Measurements from ENCODE around the gene SPDYE4.

SPDYE4 gene

DNA sequence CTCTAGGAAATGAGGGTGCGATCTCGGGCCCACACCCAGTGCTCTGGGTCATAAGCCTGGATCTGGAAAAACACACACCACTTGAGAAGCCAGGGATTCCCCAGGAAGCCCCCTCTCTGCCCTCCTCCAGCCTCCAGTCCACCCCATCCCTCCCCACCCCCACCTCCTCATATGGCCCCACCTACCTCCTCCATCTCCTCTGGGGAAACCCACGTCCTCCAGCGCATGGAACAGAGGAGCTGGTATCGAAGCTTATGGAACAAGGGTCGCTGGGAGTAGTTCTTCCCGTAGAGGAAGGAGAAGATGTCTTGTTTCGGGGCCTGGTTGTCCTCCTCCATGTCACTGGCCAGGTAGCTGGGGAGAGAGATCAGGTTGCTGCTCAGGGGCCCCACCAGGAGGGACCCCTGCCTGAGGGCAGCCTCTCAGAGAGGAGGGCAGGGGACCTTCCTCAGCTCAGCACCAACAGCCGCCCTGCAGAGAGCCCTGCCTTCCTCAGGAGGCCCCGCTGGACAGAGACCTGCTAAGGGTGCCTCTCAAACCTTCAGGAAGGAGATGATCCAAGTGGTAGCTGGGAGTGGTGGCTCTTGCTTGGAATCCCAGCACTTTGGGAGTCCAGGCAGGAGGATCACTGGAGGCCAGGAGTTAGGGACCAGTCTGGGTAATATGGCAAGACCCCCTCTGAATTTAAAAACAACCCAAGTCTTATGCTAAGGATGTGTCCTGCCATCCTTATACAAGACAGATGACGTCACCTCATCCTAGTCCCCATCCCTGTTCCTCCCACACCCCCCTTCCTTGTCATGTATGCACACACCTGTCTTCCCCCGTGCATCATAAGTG is 5.0 kb downstream of the SPDYE4 start:
- POLR2A ChIA-PET, result no interaction called here

DNA sequence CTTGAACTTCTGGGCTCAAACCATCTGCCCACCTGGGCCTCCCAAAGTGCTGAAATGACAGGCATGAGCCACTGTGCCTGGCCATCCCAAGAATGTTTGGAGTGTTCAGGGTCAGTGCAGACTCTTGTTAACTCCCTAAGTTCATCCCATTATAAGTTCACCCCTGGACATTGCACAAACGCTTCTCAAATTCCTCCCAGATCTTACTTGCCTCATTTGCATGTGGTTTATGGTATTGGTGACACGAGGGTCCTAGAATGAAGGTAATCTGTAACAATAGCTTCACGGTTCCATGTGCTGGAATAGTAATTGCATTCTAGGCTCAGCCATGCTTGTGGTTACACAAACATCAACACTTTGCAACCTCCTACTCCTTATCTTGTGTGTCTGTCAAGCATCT is 8.7 kb downstream of the SPDYE4 start:
- TF ChIP-seq, protein P1, sequence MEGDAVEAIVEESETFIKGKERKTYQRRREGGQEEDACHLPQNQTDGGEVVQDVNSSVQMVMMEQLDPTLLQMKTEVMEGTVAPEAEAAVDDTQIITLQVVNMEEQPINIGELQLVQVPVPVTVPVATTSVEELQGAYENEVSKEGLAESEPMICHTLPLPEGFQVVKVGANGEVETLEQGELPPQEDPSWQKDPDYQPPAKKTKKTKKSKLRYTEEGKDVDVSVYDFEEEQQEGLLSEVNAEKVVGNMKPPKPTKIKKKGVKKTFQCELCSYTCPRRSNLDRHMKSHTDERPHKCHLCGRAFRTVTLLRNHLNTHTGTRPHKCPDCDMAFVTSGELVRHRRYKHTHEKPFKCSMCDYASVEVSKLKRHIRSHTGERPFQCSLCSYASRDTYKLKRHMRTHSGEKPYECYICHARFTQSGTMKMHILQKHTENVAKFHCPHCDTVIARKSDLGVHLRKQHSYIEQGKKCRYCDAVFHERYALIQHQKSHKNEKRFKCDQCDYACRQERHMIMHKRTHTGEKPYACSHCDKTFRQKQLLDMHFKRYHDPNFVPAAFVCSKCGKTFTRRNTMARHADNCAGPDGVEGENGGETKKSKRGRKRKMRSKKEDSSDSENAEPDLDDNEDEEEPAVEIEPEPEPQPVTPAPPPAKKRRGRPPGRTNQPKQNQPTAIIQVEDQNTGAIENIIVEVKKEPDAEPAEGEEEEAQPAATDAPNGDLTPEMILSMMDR (IDR thresholded peaks at IDR 0.05; ENCODE audit: insufficient read depth, low read length, missing control alignments), result no peak
- ChIA-PET POLR2A (no interaction called here), CTCF (interaction anchor here (1.0 to 4.7 kb wide), 5 partner anchors 36 to 366 kb away, joined by 3 to 50 read pairs (median 8); no protein-coding TSS in a partner anchor)
- H3K4me3 ChIP-seq (ENCODE audit: low read depth, low read length), result no peak overlapping the region
- no peak for DNase-seq (ENCODE audit: low read depth, low spot score)

More for the DNA sequence above, 5.0 kb downstream of the SPDYE4 start:
- no peak overlapping the region for H3K4me3 ChIP-seq (ENCODE audit: low read depth, low read length)
- no peak for DNase-seq (ENCODE audit: low read depth, low spot score)
- CTCF ChIA-PET, result interaction anchor here (1.0 to 6.0 kb wide), 7 partner anchors 11 to 370 kb away, joined by 3 to 29 read pairs (median 7); no protein-coding TSS in a partner anchor
- TF ChIP-seq, protein P1 (IDR thresholded peaks at IDR 0.05; ENCODE audit: insufficient read depth, low read length, missing control alignments), result no peak

DNA sequence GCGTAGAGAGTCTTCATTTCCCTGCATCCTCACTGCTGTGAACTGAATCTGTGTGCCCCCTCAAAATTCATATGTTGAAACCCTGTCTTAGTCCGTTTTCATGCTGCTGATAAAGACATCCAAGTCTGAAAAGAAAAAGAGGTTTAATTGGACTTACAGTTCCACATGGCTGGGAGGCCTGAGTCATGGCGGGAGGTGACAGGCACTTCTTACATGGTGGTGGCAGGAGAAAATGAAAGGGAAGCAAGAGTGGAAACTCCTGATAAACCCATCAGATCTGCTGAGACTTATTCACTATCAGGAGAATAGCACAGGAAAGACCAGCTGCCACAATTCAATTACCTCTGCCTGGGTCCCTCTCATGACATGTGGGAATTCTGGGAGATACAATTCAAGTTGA is 10.6 kb downstream of the SPDYE4 start:
- ChIA-PET CTCF (interaction anchor here (1.0 to 4.7 kb wide), 6 partner anchors 11 to 336 kb away, joined by 3 to 50 read pairs (median 14); no protein-coding TSS in a partner anchor), POLR2A (no interaction called here)
- no peak for DNase-seq (ENCODE audit: low read depth, low spot score)

DNA sequence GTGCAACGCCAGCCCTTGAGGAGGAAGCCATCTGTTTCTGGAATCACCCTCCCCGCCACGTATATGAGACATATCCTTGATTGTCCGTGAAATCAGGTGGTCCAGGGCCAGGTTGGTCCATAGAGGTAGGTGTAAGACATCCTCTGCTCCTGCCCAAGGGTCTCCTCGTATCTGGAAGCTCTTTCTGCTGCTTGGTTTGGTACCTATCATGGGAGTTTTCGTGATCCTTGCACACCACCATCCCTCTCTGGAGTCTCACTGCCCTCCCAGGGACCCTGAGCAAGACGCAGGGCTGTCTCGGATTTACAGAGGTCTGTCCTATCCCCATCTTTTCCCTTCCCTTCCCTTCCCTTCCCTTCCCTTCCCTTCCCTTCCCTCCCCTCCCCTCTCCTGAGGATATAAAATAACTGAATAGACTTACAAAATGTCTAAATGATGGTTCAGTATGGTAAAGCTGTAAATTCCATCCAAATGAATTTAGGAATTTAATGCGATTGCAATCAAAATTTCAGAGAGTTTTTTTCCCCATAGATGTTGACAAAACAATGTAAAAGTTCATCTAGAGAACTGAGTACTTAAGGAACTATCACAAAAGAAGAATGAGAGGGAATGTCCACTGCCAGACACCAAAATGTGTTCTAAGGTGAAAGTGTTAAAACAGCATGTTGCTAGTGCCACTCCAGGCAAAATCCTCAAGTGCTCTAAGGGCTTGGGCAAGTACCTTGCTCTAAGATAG is 11.7 kb downstream of the SPDYE4 start:
- ChIA-PET POLR2A (interaction anchor here (1.0 kb wide), 1 partner anchor 308 kb away, joined by 3 read pairs; no protein-coding TSS in a partner anchor), CTCF (interaction anchor here (0.6 to 4.7 kb wide), 56 partner anchors 10 to 775 kb away, joined by 3 to 50 read pairs (median 4); no protein-coding TSS in a partner anchor)
- TF ChIP-seq, protein P1 (IDR thresholded peaks at IDR 0.05; ENCODE audit: insufficient read depth, low read length, missing control alignments), result no peak
- peak overlapping the region; percentile 61 for H3K4me3 ChIP-seq (ENCODE audit: low read depth, low read length)
- no peak for DNase-seq (ENCODE audit: low read depth, low spot score)

More for the DNA sequence above, 10.6 kb downstream of the SPDYE4 start:
- no peak overlapping the region for H3K4me3 ChIP-seq (ENCODE audit: low read depth, low read length)
- TF ChIP-seq, protein P1 (IDR thresholded peaks at IDR 0.05; ENCODE audit: insufficient read depth, low read length, missing control alignments), result no peak

- TF ChIP-seq, protein P1 (IDR thresholded peaks at IDR 0.05; ENCODE audit: insufficient read depth, low read length, missing control alignments), result peak; percentile 82
- ChIA-PET CTCF (interaction anchor here (0.5 to 4.7 kb wide), 63 partner anchors 9 to 776 kb away, joined by 3 to 50 read pairs (median 4); no protein-coding TSS in a partner anchor), POLR2A (interaction anchor here (0.6 to 1.0 kb wide), 3 partner anchors 117 to 362 kb away, joined by 3 to 4 read pairs (median 3); no protein-coding TSS in a partner anchor)
- peak overlapping the region; percentile 61 for H3K4me3 ChIP-seq (ENCODE audit: low read depth, low read length)
- DNase-seq (ENCODE audit: low read depth, low spot score), result no peak
Observed at GRCh38 chr17:8745586-8746500, 12.5 kb downstream of the SPDYE4 start.
